HG03066 (cell line): ENCODE data around the gene DCPS.
"Not testable (repeated sequence)": the region's sequence is repeated elsewhere in the genome, so short reads cannot be mapped to it uniquely, and the experiment has no call there.

Experiments used
- ATAC-seq: cut with Tn5 transposase; IDR thresholded peaks from one replicate; pipeline ENCODE4 v1.9.1; 2021; ENCODE audit warnings: low read depth; ENCODE audit not compliant: unreplicated experiment

DCPS gene

GRCh38 chr11:126357055-126357962 is 53.4 kb downstream of the DCPS start:
- no peak for ATAC-seq

DNA sequence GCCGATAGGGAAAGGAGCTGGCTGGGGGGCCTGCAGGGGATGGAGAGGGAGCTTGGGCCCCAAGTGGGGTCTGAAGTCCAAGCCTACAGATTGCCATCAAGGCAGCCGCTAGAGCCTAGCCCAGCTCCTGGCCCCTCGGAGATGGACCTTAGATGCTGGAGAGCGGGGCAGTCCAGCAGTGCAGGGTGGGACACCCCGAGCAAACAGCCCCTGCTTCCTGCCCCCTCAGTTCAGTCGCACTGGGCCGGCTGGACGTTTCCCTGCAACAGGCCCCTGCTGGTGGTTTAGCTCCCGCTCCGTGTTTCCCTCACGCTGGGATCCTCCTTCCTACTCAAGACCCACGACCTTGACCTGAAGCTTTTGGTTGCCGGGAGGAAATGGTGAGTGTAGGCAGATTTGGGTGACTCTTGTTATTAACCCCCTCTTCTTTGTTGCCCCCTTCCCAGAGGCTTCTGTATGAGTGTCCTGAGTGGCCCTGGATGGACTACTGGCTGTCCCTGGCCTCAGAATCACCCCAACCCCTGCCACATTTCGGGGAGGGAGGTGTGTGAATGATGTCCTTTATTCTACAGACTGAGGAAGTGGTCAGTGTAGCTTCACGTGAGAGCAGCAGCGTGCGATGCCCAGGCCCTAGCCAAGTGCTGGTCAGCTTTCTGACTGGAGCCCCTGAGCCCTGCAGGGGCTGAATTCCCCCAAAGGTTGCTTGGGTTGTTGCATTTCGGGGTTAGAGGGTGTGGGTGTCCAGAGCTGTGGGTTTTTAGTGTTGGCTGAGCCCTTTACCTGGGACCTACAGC is 54.3 kb downstream of the DCPS start:
- ATAC-seq, result no peak

- ATAC-seq, result no peak
These were observed 54.9 kb downstream of the DCPS start for GRCh38 chr11:126358763-126359160.

- no peak for ATAC-seq
These were observed 55.7 kb downstream of the DCPS start for GRCh38 chr11:126359431-126360048.

GRCh38 chr11:126360049-126360446 is 56.2 kb downstream of the DCPS start:
- ATAC-seq, result no peak

- ATAC-seq, result no peak
These were observed 57.5 kb downstream of the DCPS start for GRCh38 chr11:126361400-126361799.

GRCh38 chr11:126362879-126363655 is 59.2 kb downstream of the DCPS start:
- ATAC-seq, result no peak

- ATAC-seq, result no peak
These were observed 59.9 kb downstream of the DCPS start for GRCh38 chr11:126363706-126364248.

DNA sequence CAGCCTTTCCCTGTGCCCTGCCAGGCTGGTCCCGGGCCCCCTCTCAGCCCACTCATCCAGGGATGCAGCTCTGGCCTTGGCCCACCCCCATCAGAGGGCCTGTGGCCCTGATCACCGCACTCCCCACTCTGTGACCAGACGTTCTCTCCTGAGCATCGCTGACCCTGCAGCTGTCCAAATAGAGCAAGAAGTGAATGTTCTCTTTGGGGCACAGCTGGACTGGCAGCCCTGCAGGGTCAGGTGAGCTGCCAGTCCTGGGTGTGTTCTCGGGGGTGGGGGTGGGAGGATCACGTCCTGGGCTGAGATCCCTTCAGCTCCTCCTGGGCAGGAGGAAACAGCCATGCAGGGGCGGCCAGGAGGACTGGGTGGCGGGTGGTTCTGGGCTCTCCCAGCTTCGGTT is 60.9 kb downstream of the DCPS start:
- not testable (repeated sequence) for ATAC-seq

DNA sequence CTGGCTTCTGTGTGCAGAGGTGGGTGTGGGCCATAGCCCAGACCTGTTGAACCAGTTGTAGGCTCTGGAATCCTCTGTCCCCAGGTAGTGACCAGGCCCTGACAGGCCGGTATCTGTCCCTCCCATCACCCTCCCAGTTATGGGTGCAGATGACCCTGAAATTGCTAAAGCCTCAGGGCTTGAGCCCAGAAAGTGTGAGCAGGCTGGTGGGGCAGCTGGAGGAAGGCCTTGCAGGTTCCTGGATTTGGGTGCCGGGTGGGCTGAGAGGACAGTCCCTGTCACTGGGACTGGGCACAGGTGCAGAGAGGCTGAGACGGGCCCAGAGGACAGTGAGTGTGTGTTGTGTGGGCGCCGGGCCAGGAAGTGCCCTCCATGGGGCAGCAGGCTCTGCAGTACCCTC is 61.6 kb downstream of the DCPS start:
- ATAC-seq, result not testable (repeated sequence)

- ATAC-seq, result no peak
These were observed 62.4 kb downstream of the DCPS start for GRCh38 chr11:126366064-126366822.

DNA sequence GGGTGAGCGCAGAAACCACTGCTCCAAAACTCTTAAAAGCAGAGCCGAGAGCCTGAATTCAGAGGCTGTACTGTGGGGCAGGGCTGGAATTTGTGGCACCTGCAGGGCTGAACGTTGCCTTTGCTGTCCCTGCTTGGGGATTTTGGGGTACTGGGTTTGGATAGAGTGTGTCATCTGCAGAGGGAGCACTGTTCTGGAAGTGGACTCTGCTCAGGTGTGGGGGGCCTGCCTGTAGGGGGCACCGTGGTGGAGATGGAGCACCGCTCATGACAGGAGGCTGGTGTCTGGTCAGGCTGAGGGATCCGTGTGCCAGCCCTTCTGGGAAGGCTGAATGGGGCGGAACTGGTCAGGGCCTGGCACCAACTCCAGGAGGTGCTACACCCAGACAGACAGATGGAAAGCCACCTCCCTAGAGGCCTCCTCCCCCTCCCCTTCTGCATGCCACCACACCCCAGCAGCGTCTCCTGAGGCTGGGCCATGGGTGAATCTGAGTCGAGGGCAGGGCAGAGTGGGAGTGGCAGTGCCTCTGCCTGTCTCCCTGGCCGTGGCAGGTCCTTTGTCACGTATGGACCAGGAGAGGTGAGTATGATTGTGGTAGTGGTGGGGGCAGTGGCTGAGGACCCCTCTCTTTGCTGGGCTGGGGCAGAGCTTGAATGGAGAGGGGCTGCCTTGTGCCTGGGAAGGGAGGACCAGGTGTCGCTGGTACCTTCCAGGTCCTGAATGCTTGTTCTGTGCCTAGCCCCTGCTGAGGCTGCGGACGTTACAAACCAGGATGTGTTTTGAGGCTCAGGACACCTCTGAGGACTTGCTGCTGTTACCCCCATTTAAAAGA is 63.2 kb downstream of the DCPS start:
- not testable (repeated sequence) for ATAC-seq

- not testable (repeated sequence) for ATAC-seq
These were observed 63.9 kb downstream of the DCPS start for GRCh38 chr11:126367806-126368205.

DNA sequence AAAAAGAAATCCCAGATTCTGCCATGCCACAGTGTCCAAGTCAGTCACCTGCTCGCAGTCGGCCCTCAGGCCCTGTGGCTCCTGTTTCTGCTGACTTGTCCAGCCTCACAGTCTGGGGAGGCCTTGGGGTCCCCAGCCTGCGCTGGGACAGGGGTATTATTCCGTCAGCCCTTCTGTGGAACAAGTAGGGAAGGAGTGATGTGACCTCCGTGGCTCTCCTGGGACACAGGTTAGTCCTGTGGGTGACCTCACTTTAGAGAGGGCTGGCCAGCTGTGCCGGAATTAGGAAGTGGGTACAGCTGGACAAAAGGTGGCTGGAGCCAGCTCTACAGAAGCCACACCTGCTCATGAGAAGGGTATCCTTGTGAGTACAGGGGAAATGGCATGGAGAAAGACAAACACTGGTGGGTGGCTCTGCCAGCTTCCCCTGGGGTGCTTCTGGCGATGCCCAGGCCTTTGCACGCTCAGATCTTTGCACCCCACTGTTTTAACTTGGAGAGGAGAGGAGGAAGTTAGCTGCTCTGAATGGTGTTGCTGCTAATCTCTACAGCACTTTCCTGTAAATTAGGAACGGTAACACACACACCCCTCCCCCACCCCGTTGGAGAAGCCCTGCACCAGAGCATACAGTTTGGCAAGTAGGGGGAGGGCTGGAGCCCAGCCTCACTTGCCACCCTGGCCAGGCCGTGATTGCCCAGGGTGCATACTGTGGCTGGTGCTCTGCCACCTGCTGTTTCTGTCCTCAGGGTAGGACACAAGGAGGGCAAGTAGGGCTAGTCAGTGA is 64.7 kb downstream of the DCPS start:
- not testable (repeated sequence) for ATAC-seq

DNA sequence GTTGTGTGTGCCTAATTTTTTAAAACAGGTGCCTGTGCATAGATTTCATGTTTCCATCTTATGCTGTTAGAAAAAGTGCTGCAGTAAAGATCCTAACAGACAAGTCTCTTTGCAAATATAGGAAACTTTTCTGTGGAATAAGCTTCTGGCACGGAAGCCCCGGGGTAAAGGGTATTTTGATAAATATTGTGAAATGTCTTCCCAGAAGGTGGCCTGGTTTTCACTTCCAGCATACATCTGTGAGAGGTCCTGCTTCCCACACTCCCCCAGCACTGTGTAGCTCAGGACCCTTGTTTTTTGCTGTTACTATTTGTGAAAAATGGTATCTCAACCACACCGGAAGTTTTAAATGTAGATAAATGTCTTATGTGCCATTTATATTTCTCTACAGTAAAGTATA is 66.2 kb downstream of the DCPS start:
- ATAC-seq, result no peak

- ATAC-seq, result no peak
These were observed 67.7 kb downstream of the DCPS start for GRCh38 chr11:126371595-126371994.

DNA sequence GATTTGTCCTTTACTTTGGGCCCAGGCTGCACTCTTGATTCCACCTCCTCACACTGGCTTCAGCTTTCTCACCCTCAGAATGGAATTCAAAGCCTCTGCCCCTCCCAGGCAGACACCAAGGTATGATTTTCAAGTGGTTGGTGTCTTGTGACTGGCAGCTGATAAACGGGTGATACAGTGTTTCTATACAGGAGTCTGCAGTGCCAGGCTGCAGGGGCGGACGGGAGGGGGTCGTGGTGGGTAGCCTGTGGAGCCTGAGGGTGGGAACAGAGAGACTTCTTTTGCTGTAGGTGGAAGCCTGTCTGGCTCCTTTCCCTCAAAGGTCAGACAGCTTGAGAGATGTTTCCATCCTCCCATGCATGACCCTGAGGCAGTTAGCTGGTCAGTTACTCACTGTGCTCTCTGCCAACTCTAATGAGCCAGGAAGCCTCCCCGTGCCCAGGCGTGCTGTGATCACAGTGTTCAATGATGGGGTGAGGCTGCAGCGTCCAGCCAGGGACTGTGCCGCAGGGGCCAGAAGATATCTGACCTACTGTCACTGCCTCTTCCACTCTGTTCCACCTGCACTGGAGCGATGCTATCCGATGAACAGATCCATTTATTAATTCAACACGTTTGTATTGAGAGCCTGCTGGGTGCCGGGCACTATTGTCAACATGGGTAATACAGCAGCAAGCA is 69.7 kb downstream of the DCPS start:
- ATAC-seq, result not testable (repeated sequence)
